GM10266 (cell line): ENCODE measurements around the gene ZFAND3.

Experiments
- DNase-seq: peaks from one replicate; pipeline ENCODE4 v3.0.0; 2012; ENCODE audit errors: extremely low spot score
- CTCF ChIP-seq: IDR thresholded peaks from 2 replicates; pipeline ENCODE4 v1.5.1; 2012; ENCODE audit warnings: mild to moderate bottlenecking, low read depth; ENCODE audit not compliant: control insufficient read depth, insufficient read depth; ENCODE audit errors: missing control alignments

The ZFAND3 gene

GRCh38 chr6:38100380-38100779, 280.9 kb downstream of the ZFAND3 start:
- TF ChIP-seq CTCF = no peak
- DNase-seq = no peak

DNA sequence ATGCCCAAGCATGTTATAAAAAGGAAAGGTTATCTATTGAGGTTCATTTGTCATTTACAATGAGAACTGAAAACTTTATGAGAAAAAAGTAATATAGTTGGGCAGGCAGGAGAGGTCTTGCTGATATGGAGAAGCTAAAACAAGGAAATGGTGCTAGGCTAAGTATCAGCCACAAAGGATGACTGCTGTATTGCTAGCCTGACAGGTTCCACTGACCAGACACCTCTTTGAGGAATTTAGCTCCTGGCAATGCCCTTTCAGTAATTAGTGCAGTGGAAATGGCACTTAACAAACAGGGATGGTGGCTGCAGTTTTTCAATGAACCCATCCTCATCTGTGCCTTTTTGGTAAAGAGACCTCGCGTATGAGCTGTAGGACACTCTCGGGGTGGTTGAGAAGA, 284.4 kb downstream of the ZFAND3 start:
- TF ChIP-seq CTCF = no peak
- DNase-seq = no peak

GRCh38 chr6:38105066-38105465, 285.5 kb downstream of the ZFAND3 start:
- DNase-seq = no peak
- TF ChIP-seq CTCF = no peak

DNA sequence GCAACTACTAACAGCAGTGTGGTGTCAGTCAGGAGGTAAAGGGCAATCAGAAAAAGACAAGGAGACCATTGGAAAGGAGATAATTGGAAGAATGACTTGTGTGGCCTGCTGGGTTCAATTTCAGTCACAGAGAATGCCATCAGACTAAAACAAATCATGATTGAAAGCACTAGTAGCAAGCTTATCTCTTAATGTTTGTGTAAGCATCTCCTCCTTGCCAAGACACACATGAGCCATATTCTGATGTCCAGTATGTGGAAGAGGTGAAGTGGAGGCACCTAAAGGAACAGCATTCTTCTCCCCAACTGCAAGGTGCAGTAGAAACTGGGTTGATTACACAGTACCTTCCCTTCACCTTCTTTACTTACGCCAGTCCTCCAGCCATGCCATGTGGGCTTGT, 287.5 kb downstream of the ZFAND3 start:
- DNase-seq = no peak
- no peak for TF ChIP-seq CTCF

DNA sequence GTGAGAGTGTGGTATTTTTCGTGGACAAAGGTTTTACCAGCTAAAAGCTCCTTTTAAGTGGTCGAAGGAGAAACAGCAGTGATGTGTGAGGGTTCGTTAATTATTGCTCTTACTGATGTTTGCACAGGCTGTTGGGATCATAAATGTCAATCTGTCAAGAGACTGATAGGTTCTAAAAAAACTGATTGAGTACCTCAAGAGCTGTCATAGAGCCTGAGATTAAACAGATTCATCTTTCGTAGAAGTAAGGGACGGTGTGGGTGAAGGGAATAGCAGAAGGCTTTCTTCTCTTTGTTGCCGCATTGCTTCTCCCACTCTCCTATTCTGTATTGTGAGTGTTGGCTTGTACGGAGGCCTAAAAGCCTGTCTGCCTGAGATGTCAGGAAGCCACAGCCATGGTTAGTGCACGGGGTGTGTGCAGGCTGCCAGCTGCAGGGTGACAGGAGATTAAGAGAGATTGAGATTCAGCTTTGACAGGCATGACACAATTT, 291.0 kb downstream of the ZFAND3 start:
- no peak for DNase-seq
- no peak for TF ChIP-seq CTCF

DNA sequence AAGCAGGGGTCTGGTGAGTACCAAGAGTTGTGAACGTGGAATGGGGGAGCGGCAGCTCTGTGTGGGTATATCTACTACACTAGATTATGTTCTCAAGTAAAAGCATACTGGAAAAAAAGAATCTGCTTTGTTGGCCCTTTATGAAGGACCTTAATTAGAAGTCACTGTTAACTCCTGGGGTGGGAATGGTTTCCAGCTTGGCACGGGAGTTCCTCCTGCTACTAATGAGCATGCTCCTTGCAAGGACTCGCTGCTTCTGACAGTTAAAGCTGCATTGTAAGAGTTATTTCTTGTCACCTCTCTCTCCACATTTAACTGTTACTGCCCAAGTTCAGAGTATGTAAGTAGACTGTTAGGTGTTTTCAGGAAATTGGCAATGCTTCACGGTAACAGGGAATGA, 292.7 kb downstream of the ZFAND3 start:
- no peak for TF ChIP-seq CTCF
- no peak for DNase-seq

GRCh38 chr6:38113825-38114576, 294.5 kb downstream of the ZFAND3 start:
- TF ChIP-seq CTCF = no peak
- DNase-seq = no peak
